ENCODE data around the gene TNFRSF8.
"Not testable (repeated sequence)": the region's sequence is repeated elsewhere in the genome, so short reads cannot be mapped to it uniquely, and the experiment has no call there.

TNFRSF8 gene

DNA sequence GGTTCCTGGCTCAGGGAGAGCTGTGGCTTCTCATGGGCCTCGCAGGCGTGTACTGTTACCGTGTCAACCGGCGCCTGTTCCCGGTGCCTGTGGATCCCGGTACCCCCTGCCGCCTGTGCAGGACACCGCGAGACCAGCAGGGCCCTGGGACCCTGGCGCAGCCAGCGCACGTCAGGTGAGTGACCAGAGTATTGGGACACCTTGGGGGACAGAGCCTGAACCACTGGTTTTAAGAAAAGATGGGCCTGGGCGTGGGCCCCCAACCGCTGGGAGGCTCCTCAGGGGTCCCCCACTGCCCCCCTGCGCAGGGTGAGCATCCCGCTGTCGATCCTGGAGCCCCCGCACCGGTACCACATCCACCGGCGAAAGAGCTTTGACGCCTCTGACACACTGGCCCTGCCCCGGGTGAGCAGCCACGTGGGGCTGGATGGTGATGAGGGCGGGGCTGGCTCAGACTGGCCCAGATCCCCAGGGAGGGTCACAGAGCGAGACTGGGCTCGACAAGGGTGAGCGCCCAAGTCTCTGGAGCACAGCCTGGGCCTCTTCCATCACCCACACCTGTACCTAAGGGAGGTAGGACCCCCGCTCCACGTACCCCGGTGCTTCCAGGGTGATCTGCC is 33.3 kb upstream of the TNFRSF8 start:
- no CpG with 5 or more reads among the region's 32 CpGs for WGBS, 2 donors (ENCODE audit: extremely low coverage in 2 of 2, insufficient read length in 2 of 2, insufficient replicate concordance in 1 of 2)
- no peak overlapping the region for H4K91ac ChIP-seq (ENCODE audit: low read depth, low read length, poor library complexity)
- H3K23ac ChIP-seq (ENCODE audit: low read depth, low read length, poor library complexity), result peak overlapping the region; percentile 75
- no peaks in the 10 kb centered on the region for H3K9me3 ChIP-seq (replicated peaks in 1 of 2; ENCODE audit: control insufficient read depth in 2 of 2, insufficient read depth in 1 of 2, low read depth in 1 of 2, low read length in 2 of 2)
- no peak overlapping the region for H3K9ac ChIP-seq (ENCODE audit: low read depth, low read length, poor library complexity)
- peak overlapping the region; percentile 31 for H2BK5ac ChIP-seq (ENCODE audit: low read length)
- no peaks in the 10 kb centered on the region for H3K79me1 ChIP-seq (ENCODE audit: low read depth, low read length)
- no peak overlapping the region for H3K4ac ChIP-seq (ENCODE audit: low read length)
- no peak overlapping the region for H3K4me2 ChIP-seq (ENCODE audit: insufficient read depth, low read length, poor library complexity, severe bottlenecking)
- H2BK120ac ChIP-seq (ENCODE audit: low read depth, low read length), result no peak overlapping the region
- no peak overlapping the region for H3K27ac ChIP-seq (replicated peaks; ENCODE audit: low read length)
- no peak overlapping the region for H2BK15ac ChIP-seq (ENCODE audit: low read length)
- H3K14ac ChIP-seq (ENCODE audit: low read length), result no peak overlapping the region
- H4K8ac ChIP-seq (ENCODE audit: low read depth, low read length), result no peak overlapping the region
- no peak overlapping the region for H3K18ac ChIP-seq (ENCODE audit: low read length)
- H3K4me3 ChIP-seq (ENCODE audit: low read length in 2 of 2), result no peak overlapping the region
- DNase-seq (ENCODE audit: low spot score), result no peak
- no peak overlapping the region for H2BK12ac ChIP-seq (ENCODE audit: low read length)
- peaks cover 2 to 3% of the 10 kb centered on the region in 2 donors for H3K4me1 ChIP-seq (ENCODE audit: control insufficient read depth in 2 of 2, insufficient read depth in 1 of 2, low read depth in 1 of 2, low read length in 2 of 2)
- no peak overlapping the region for H2AFZ ChIP-seq (ENCODE audit: low read length)
- H3K27me3 ChIP-seq (ENCODE audit: control insufficient read depth in 3 of 3, insufficient read depth in 3 of 3, low read depth in 1 of 3, low read length in 3 of 3), result no peaks in the 10 kb centered on the region
- H3K36me3 ChIP-seq (replicated peaks in 1 of 2; ENCODE audit: control insufficient read depth in 2 of 2, insufficient read depth in 2 of 2, low read length in 2 of 2), result peaks cover 37 to 74% of the 10 kb centered on the region in 2 donors
- no peak overlapping the region for H2AK5ac ChIP-seq (ENCODE audit: low read depth, low read length)

- Histone ChIP-seq H3K27ac (replicated peaks; ENCODE audit: low read length) (no peak overlapping the region), H3K9me3 (replicated peaks in 1 of 2; ENCODE audit: control insufficient read depth in 2 of 2, insufficient read depth in 1 of 2, low read depth in 1 of 2, low read length in 2 of 2) (no peaks in the 10 kb centered on the region), H3K4ac (ENCODE audit: low read length) (no peak overlapping the region), H3K18ac (ENCODE audit: low read length) (no peak overlapping the region), H3K23ac (ENCODE audit: low read depth, low read length, poor library complexity) (peak overlapping the region; percentile 40), H2AFZ (ENCODE audit: low read length) (no peak overlapping the region), H2AK5ac (ENCODE audit: low read depth, low read length) (no peak overlapping the region), H3K4me2 (ENCODE audit: insufficient read depth, low read length, poor library complexity, severe bottlenecking) (no peak overlapping the region), H3K27me3 (ENCODE audit: control insufficient read depth in 3 of 3, insufficient read depth in 3 of 3, low read depth in 1 of 3, low read length in 3 of 3) (no peaks in the 10 kb centered on the region), H3K9ac (ENCODE audit: low read depth, low read length, poor library complexity) (peak overlapping the region; percentile 35), H2BK15ac (ENCODE audit: low read length) (no peak overlapping the region), H3K4me1 (ENCODE audit: control insufficient read depth in 2 of 2, insufficient read depth in 1 of 2, low read depth in 1 of 2, low read length in 2 of 2) (peaks cover 2 to 3% of the 10 kb centered on the region in 2 donors), H3K36me3 (replicated peaks in 1 of 2; ENCODE audit: control insufficient read depth in 2 of 2, insufficient read depth in 2 of 2, low read length in 2 of 2) (peaks cover 30 to 59% of the 10 kb centered on the region in 2 donors), H3K14ac (ENCODE audit: low read length) (no peak overlapping the region), H4K8ac (ENCODE audit: low read depth, low read length) (no peak overlapping the region), H2BK120ac (ENCODE audit: low read depth, low read length) (no peak overlapping the region), H4K91ac (ENCODE audit: low read depth, low read length, poor library complexity) (no peak overlapping the region), H2BK12ac (ENCODE audit: low read length) (no peak overlapping the region), H3K79me1 (ENCODE audit: low read depth, low read length) (no peaks in the 10 kb centered on the region), H3K4me3 (ENCODE audit: low read length in 2 of 2) (no peak overlapping the region), H2BK5ac (ENCODE audit: low read length) (no peak overlapping the region)
- DNase-seq (ENCODE audit: low spot score), result no peak
- WGBS, 2 donors (ENCODE audit: extremely low coverage in 2 of 2, insufficient read length in 2 of 2, insufficient replicate concordance in 1 of 2), result no CpG with 5 or more reads among the region's 20 CpGs
Measured at GRCh38 chr1:12031039-12031980, 31.8 kb upstream of the TNFRSF8 start.

GRCh38 chr1:12032161-12032621 is 30.9 kb upstream of the TNFRSF8 start:
- Histone ChIP-seq H3K18ac (ENCODE audit: low read length) (no peak overlapping the region), H3K4me1 (ENCODE audit: control insufficient read depth in 2 of 2, insufficient read depth in 1 of 2, low read depth in 1 of 2, low read length in 2 of 2) (peaks cover 2 to 3% of the 10 kb centered on the region in 2 donors)
- DNase-seq (ENCODE audit: low spot score), result no peak

DNA sequence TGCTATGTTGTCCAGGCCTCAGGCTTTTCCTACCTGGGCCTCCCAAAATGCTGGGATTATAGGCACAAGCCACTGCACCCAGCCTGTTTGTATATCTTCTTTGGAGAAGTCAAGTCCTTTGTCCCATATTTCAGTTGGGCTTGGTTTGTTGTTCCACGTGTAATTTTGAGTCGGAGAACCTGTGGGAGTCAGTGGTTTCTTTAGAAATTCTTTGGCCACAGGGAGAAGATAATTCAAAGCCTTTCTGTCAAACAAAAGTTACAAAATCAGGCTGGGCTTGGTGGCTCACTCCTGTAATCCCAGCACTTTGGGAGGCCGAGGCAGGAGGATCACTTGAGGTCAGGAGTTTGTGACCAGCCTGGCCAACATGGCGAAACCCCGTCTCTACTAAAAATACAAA is 29.7 kb upstream of the TNFRSF8 start:
- not testable (repeated sequence) for H4K8ac ChIP-seq (ENCODE audit: low read depth, low read length); H4K91ac ChIP-seq (ENCODE audit: low read depth, low read length, poor library complexity); DNase-seq (ENCODE audit: low spot score); H2BK5ac ChIP-seq (ENCODE audit: low read length); H3K4ac ChIP-seq (ENCODE audit: low read length); H3K23ac ChIP-seq (ENCODE audit: low read depth, low read length, poor library complexity); H3K4me2 ChIP-seq (ENCODE audit: insufficient read depth, low read length, poor library complexity, severe bottlenecking); H3K18ac ChIP-seq (ENCODE audit: low read length); H3K9ac ChIP-seq (ENCODE audit: low read depth, low read length, poor library complexity); H3K4me1 ChIP-seq (ENCODE audit: control insufficient read depth in 2 of 2, insufficient read depth in 1 of 2, low read depth in 1 of 2, low read length in 2 of 2); H3K4me3 ChIP-seq (ENCODE audit: low read length in 2 of 2); H2AFZ ChIP-seq (ENCODE audit: low read length); H3K14ac ChIP-seq (ENCODE audit: low read length); H2BK12ac ChIP-seq (ENCODE audit: low read length); H2BK120ac ChIP-seq (ENCODE audit: low read depth, low read length); H3K79me1 ChIP-seq (ENCODE audit: low read depth, low read length); H2AK5ac ChIP-seq (ENCODE audit: low read depth, low read length); H3K27ac ChIP-seq (replicated peaks; ENCODE audit: low read length); H3K9me3 ChIP-seq (replicated peaks in 1 of 2; ENCODE audit: control insufficient read depth in 2 of 2, insufficient read depth in 1 of 2, low read depth in 1 of 2, low read length in 2 of 2); H2BK15ac ChIP-seq (ENCODE audit: low read length); H3K27me3 ChIP-seq (ENCODE audit: control insufficient read depth in 3 of 3, insufficient read depth in 3 of 3, low read depth in 1 of 3, low read length in 3 of 3)
- peaks cover 16 to 38% of the 10 kb centered on the region in 2 donors for H3K36me3 ChIP-seq (replicated peaks in 1 of 2; ENCODE audit: control insufficient read depth in 2 of 2, insufficient read depth in 2 of 2, low read length in 2 of 2)
- no CpG with 5 or more reads among the region's 5 CpGs for WGBS, 2 donors (ENCODE audit: extremely low coverage in 2 of 2, insufficient read length in 2 of 2, insufficient replicate concordance in 1 of 2)

More at GRCh38 chr1:12032161-12032621, 30.9 kb upstream of the TNFRSF8 start:
- Histone ChIP-seq H3K9ac (ENCODE audit: low read depth, low read length, poor library complexity) (no peak overlapping the region), H2BK12ac (ENCODE audit: low read length) (no peak overlapping the region), H4K91ac (ENCODE audit: low read depth, low read length, poor library complexity) (no peak overlapping the region), H3K9me3 (replicated peaks in 1 of 2; ENCODE audit: control insufficient read depth in 2 of 2, insufficient read depth in 1 of 2, low read depth in 1 of 2, low read length in 2 of 2) (no peaks in the 10 kb centered on the region), H3K14ac (ENCODE audit: low read length) (no peak overlapping the region), H2BK15ac (ENCODE audit: low read length) (no peak overlapping the region), H4K8ac (ENCODE audit: low read depth, low read length) (no peak overlapping the region), H3K23ac (ENCODE audit: low read depth, low read length, poor library complexity) (peak overlapping the region; percentile 17), H3K27me3 (ENCODE audit: control insufficient read depth in 3 of 3, insufficient read depth in 3 of 3, low read depth in 1 of 3, low read length in 3 of 3) (no peaks in the 10 kb centered on the region), H2AFZ (ENCODE audit: low read length) (no peak overlapping the region), H3K4me3 (ENCODE audit: low read length in 2 of 2) (no peak overlapping the region), H3K4me2 (ENCODE audit: insufficient read depth, low read length, poor library complexity, severe bottlenecking) (no peak overlapping the region), H2AK5ac (ENCODE audit: low read depth, low read length) (no peak overlapping the region), H3K4ac (ENCODE audit: low read length) (no peak overlapping the region), H2BK5ac (ENCODE audit: low read length) (no peak overlapping the region), H2BK120ac (ENCODE audit: low read depth, low read length) (no peak overlapping the region), H3K27ac (replicated peaks; ENCODE audit: low read length) (no peak overlapping the region), H3K79me1 (ENCODE audit: low read depth, low read length) (no peaks in the 10 kb centered on the region), H3K36me3 (replicated peaks in 1 of 2; ENCODE audit: control insufficient read depth in 2 of 2, insufficient read depth in 2 of 2, low read length in 2 of 2) (peaks cover 23 to 51% of the 10 kb centered on the region in 2 donors)
- no CpG with 5 or more reads among the region's 10 CpGs for WGBS, 2 donors (ENCODE audit: extremely low coverage in 2 of 2, insufficient read length in 2 of 2, insufficient replicate concordance in 1 of 2)
